Activated B cell treated with CpG ODN at 0.5 μM for 24 hours (primary cell): ENCODE data around the gene PTPN13. TPM values are rescaled to one million over a fixed set of nuclear protein-coding genes. Genes with fewer than 3 reads are reported as not detected.

Source experiments
- ATAC-seq: fragments of 200-7000 bp; cut with Tn5 transposase; one replicate; pipeline ENCODE4 v1.10.0; 2021; ENCODE audit warnings: low read depth, mild to moderate bottlenecking, moderate library complexity
- CTCF ChIA-PET: fragments of 350-600 bp; sonication (Branson Sonifier 250); formaldehyde crosslinking; loops from one replicate; lab custom pipeline; 2021; ENCODE audit warnings: antibody characterized with exemption; lab: Charles Lee
- POLR2A ChIA-PET: fragments of 350-600 bp; sonication (Branson Sonifier 250); formaldehyde crosslinking; loops from one replicate; lab custom pipeline; 2021; ENCODE audit warnings: antibody characterized with exemption; lab: Charles Lee
- DNase-seq: peaks from one replicate; pipeline ENCODE4 v3.0.0; 2022
- H3K27ac Mint-ChIP-seq: one replicate; pipeline ENCODE4 v1.8.0; 2020; ENCODE audit warnings: mixed read lengths
- H3K27me3 Mint-ChIP-seq: one replicate; pipeline ENCODE4 v1.8.0; 2021; ENCODE audit warnings: mixed read lengths
- H3K36me3 Mint-ChIP-seq: one replicate; pipeline ENCODE4 v1.8.0; 2021; ENCODE audit warnings: low read depth, mixed read lengths
- H3K4me1 Mint-ChIP-seq: one replicate; pipeline ENCODE4 v1.8.0; 2021; ENCODE audit warnings: mixed read lengths
- H3K4me3 Mint-ChIP-seq: one replicate; pipeline ENCODE4 v1.8.0; 2020; ENCODE audit warnings: mild to moderate bottlenecking, mixed read lengths
- H3K9me3 Mint-ChIP-seq: one replicate; pipeline ENCODE4 v1.8.0; 2020; ENCODE audit warnings: mixed read lengths
- intact Hi-C: fragments of 100-400 bp; cut with micrococcal nuclease; formaldehyde crosslinking; loops from one replicate; pipeline ENCODE4 v1.15.1; 2024
- total RNA-seq: library from RNA; stranded (reverse); gene quantifications from 2 replicates; pipeline ENCODE4 v1.2.3, GENCODE V29; 2022
- TF ChIP-seq, protein P1 (sequence below): fragments of 200-600 bp; IDR thresholded peaks from one replicate; pipeline ENCODE4 v1.8.0; 2022; ENCODE audit warnings: antibody characterized with exemption, mild to moderate bottlenecking

PTPN13 gene
- total RNA-seq, 1 donor from 2014 or later: 0.07 TPM

DNA sequence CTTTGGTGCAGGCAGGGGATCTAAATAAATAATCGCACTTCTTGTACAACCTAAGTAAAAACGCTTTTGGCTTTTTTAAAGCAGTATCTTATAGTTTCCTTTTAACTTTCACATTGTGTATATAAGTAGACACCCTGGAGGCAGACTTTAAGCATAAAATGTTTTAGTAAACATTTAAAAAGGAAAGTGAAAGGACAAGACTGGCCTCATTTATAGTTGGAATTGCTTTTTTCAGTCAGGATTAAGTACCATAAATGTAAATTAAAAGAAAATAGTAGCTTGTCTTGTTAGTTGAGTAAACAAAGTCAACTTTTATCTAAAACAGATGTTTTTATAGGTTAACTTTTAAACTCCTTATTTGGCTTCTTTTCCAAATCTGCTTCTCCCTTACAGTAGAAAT is 39.7 kb downstream of the PTPN13 start:
- ATAC-seq: no peak
- ChIA-PET CTCF (no interaction called here), POLR2A (no interaction called here)
- Mint-ChIP-seq H3K27me3 (no peaks in the 10 kb centered on the region), H3K27ac (no peak overlapping the region), H3K4me3 (no peak overlapping the region), H3K36me3 (no peaks in the 10 kb centered on the region), H3K4me1 (no peaks in the 10 kb centered on the region), H3K9me3 (no peaks in the 10 kb centered on the region)
- TF ChIP-seq, protein P1, sequence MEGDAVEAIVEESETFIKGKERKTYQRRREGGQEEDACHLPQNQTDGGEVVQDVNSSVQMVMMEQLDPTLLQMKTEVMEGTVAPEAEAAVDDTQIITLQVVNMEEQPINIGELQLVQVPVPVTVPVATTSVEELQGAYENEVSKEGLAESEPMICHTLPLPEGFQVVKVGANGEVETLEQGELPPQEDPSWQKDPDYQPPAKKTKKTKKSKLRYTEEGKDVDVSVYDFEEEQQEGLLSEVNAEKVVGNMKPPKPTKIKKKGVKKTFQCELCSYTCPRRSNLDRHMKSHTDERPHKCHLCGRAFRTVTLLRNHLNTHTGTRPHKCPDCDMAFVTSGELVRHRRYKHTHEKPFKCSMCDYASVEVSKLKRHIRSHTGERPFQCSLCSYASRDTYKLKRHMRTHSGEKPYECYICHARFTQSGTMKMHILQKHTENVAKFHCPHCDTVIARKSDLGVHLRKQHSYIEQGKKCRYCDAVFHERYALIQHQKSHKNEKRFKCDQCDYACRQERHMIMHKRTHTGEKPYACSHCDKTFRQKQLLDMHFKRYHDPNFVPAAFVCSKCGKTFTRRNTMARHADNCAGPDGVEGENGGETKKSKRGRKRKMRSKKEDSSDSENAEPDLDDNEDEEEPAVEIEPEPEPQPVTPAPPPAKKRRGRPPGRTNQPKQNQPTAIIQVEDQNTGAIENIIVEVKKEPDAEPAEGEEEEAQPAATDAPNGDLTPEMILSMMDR: no peak
- intact Hi-C loops: no loop called here
- no peak for DNase-seq

DNA sequence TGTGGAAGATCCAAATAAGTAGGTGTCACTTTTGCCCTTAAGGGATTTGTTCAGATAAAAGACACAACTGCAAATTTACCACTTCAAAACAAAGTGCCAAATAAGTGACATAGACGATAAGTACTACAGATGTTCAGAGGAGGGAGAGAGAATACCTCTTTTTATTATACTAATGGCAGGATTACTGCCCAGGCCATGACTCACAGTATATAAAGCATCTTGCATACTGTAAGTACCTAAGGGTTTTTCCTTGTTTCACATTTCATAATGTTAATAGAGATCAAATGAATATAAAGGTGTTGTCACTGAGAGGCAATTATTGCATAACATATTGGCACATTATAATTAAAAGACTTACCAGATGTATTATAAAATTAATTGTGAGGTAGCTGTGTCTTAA is 46.4 kb downstream of the PTPN13 start:
- CTCF ChIA-PET: no interaction called here
- H3K27me3 Mint-ChIP-seq: no peaks in the 10 kb centered on the region
- ATAC-seq (no peak), DNase-seq (no peak)
- no peak overlapping the region for H3K4me3 Mint-ChIP-seq
- no peaks in the 10 kb centered on the region for H3K36me3 Mint-ChIP-seq
- TF ChIP-seq, protein P1: no peak
- no peak overlapping the region for H3K27ac Mint-ChIP-seq
- H3K4me1 Mint-ChIP-seq: no peaks in the 10 kb centered on the region
- intact Hi-C loops: no loop called here
- POLR2A ChIA-PET: no interaction called here
- H3K9me3 Mint-ChIP-seq: no peaks in the 10 kb centered on the region

DNA sequence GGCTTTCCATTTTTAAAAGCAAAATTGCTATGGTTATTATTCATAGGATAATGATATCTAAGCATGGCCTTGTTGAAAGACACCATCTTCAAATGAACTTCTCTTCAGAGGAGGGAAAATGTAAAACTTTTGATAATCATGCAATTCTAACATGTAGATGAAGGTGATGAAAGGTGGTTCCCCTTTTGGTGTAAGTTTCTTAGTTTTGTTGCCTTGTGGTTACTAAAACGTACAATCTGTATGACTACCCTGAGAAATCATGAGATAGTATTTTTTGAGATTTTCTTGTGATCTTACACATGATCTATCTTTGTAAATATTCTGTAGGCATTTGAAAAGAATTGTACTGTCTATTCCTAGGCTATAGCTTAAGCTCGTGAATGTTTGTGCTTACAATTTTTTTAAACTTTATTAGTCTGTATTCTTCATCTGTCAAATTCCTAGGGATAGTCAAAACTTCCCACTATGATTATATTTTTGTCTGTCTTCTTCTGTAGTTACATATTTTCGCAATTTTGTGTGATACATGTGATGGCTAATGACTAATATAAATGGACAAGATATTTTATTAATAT is 47.5 kb downstream of the PTPN13 start:
- Mint-ChIP-seq H3K4me3 (no peak overlapping the region), H3K9me3 (no peaks in the 10 kb centered on the region), H3K27me3 (no peaks in the 10 kb centered on the region), H3K36me3 (no peaks in the 10 kb centered on the region), H3K4me1 (no peaks in the 10 kb centered on the region), H3K27ac (no peak overlapping the region)
- CTCF ChIA-PET: no interaction called here
- POLR2A ChIA-PET: no interaction called here
- no peak for DNase-seq
- ATAC-seq: no peak
- TF ChIP-seq, protein P1: no peak
- intact Hi-C loops: no loop called here

DNA sequence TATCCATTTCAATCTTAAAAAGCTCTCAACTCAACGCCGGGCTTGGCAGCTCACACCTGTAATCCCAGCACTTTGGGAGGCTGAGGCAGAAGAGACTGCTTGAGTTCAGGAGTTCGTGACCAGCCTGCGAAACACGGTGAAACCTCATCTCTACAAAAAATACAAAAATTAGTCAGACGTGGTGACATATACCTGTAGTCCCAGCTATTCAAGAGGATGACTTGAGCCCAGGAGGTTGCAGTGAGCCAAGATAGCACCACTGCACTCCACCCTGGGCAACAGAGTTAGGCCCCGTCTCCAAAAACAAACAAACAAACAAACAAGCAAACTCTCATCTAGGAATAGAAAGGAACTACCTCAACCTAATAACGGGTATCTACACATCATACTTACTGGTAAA is 50.8 kb downstream of the PTPN13 start:
- DNase-seq: no peak
- Mint-ChIP-seq H3K4me3 (no peak overlapping the region), H3K27ac (no peak overlapping the region), H3K9me3 (no peaks in the 10 kb centered on the region), H3K4me1 (no peaks in the 10 kb centered on the region), H3K27me3 (no peaks in the 10 kb centered on the region), H3K36me3 (no peaks in the 10 kb centered on the region)
- intact Hi-C loops: no loop called here
- ChIA-PET CTCF (no interaction called here), POLR2A (no interaction called here)
- TF ChIP-seq, protein P1: no peak
- ATAC-seq: no peak

DNA sequence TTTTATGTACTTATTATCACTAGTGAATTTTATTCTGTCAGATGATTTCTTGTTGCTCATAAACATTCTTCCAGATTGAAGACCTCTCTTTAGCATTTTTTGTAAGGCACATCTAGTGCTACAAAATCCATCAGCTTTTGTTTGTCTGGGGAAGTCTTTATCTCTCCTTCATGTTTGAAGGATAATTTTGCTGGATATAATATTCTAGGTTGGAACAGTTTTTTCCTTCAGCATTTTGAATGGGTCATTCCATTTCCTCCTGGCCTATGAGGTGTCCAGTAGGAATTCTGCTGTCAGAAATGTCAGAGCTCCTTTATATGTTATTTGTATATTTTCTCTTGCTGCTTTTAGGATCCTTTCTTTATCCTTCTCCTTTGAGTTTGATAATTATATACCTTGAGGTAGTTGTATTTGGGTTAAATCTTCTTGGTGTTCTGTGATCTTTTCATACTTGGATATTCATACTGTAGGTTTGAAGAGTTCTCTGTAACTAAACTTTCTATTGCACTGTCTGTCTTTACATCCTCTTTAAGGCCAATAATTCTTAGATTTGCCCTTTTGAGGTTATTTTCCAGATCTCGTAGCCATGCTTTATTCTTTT is 58.3 kb downstream of the PTPN13 start:
- POLR2A ChIA-PET: no interaction called here
- no peaks in the 10 kb centered on the region for H3K4me1 Mint-ChIP-seq
- intact Hi-C loops: no loop called here

More for the DNA sequence above, 58.3 kb downstream of the PTPN13 start:
- no peak overlapping the region for H3K4me3 Mint-ChIP-seq
- no peak for ATAC-seq
- no peaks in the 10 kb centered on the region for H3K36me3 Mint-ChIP-seq
- no peak for DNase-seq
- CTCF ChIA-PET: no interaction called here
- peaks cover 16% of the 10 kb centered on the region for H3K9me3 Mint-ChIP-seq
- TF ChIP-seq, protein P1: no peak
- no peak overlapping the region for H3K27ac Mint-ChIP-seq
- H3K27me3 Mint-ChIP-seq: no peaks in the 10 kb centered on the region
